Osteocyte (in vitro differentiated cells): ENCODE measurements around the gene CCDC134. TPM values are rescaled to one million over a fixed set of nuclear protein-coding genes. Genes with fewer than 3 reads are reported as not detected.

Source experiments
- DNase-seq: peaks from one replicate; pipeline ENCODE4 v3.0.0; 2021; ENCODE audit warnings: mixed read lengths; ENCODE audit not compliant: unreplicated experiment; ENCODE audit errors: extremely low spot score
- H3K27ac Mint-ChIP-seq: one replicate; pipeline ENCODE4 v1.8.0; 2021; ENCODE audit warnings: mild to moderate bottlenecking, mixed read lengths; ENCODE audit not compliant: unreplicated experiment
- H3K27me3 Mint-ChIP-seq: one replicate; pipeline ENCODE4 v1.8.0; 2021; ENCODE audit warnings: mixed read lengths; ENCODE audit not compliant: unreplicated experiment
- H3K36me3 Mint-ChIP-seq: one replicate; pipeline ENCODE4 v1.8.0; 2021; ENCODE audit warnings: mixed read lengths; ENCODE audit not compliant: unreplicated experiment
- H3K4me1 Mint-ChIP-seq: one replicate; pipeline ENCODE4 v1.8.0; 2021; ENCODE audit warnings: mixed read lengths; ENCODE audit not compliant: unreplicated experiment
- H3K4me3 Mint-ChIP-seq: one replicate; pipeline ENCODE4 v1.8.0; 2021; ENCODE audit warnings: mild to moderate bottlenecking, moderate library complexity, mixed read lengths; ENCODE audit not compliant: unreplicated experiment
- H3K9me3 Mint-ChIP-seq: one replicate; pipeline ENCODE4 v1.8.0; 2021; ENCODE audit warnings: mixed read lengths; ENCODE audit not compliant: unreplicated experiment
- total RNA-seq: library from RNA; stranded (reverse); gene quantifications from 2 replicates; pipeline ENCODE4 v1.2.1, GENCODE V29; 2021
- TF ChIP-seq, protein P1 (sequence below): fragments of 200-600 bp; sonication (generic); IDR thresholded peaks from 2 replicates; pipeline ENCODE4 v1.5.0; 2021; ENCODE audit warnings: antibody characterized with exemption, mild to moderate bottlenecking, moderate library complexity

Gene CCDC134
- total RNA-seq, 1 donor from 2014 or later, result 7.8 TPM

DNA sequence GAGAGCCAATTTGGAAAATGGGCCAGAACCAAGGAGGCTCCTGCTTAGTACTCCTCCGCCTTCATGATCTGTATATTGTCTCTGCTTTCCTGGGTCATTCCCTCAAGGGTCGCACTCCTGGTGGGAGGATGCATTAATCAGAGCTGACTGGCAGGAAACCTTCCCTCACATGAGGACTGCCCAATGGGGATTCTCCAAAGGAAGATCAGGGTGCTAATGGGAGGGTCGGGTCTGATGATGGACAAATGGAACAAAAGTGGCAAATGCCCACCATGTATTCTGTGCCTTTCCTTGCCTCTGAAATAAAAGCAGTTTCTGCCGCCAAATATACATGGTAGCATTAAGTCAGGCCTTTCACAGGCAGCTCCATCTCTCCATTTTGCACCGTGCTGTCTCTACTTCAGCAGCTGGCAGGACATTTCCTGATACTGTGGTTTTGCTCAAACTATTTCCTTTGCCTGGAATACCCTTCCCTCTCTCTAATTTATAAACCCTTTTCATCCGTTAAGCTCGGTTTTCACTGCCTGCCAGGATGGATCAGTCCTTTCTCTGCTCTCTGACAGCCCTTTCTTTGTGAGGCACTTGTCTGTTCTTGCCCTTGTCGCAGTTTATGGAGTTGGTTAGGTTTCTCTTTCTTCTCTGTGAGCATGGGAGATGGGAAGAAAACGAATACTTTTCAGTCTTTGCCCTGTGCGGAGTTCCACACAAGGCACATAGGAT, 45.9 kb downstream of the CCDC134 start:
- no peak for DNase-seq
- peak overlapping the region; percentile 68 for H3K27ac Mint-ChIP-seq
- TF ChIP-seq, protein P1, sequence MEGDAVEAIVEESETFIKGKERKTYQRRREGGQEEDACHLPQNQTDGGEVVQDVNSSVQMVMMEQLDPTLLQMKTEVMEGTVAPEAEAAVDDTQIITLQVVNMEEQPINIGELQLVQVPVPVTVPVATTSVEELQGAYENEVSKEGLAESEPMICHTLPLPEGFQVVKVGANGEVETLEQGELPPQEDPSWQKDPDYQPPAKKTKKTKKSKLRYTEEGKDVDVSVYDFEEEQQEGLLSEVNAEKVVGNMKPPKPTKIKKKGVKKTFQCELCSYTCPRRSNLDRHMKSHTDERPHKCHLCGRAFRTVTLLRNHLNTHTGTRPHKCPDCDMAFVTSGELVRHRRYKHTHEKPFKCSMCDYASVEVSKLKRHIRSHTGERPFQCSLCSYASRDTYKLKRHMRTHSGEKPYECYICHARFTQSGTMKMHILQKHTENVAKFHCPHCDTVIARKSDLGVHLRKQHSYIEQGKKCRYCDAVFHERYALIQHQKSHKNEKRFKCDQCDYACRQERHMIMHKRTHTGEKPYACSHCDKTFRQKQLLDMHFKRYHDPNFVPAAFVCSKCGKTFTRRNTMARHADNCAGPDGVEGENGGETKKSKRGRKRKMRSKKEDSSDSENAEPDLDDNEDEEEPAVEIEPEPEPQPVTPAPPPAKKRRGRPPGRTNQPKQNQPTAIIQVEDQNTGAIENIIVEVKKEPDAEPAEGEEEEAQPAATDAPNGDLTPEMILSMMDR, result no peak
- H3K4me3 Mint-ChIP-seq, result no peak overlapping the region
- no peaks in the 10 kb centered on the region for H3K36me3 Mint-ChIP-seq
- H3K27me3 Mint-ChIP-seq, result no peaks in the 10 kb centered on the region
- H3K9me3 Mint-ChIP-seq, result no peaks in the 10 kb centered on the region
- H3K4me1 Mint-ChIP-seq, result peaks cover 61% of the 10 kb centered on the region

DNA sequence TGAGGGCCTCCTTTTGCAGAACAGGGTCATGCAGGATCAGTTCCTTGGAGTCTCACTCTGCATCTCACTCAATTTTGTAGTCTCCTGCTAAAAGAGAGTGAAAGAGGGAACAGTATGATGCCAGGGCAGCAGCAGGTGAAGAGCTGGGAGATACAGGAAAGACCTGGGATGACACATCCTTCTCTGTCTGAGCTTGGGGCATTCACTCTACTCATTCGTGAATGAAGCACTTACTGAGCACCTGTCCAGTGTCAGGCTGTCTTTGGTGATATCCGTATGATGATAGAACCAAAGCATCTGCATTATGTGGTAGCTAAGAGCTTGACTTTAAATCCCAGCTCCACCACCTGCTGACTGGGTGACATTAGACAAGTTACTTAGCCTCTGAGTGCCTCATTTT, 46.8 kb downstream of the CCDC134 start:
- no peaks in the 10 kb centered on the region for H3K9me3 Mint-ChIP-seq
- no peak overlapping the region for H3K4me3 Mint-ChIP-seq
- DNase-seq, result no peak
- no peaks in the 10 kb centered on the region for H3K27me3 Mint-ChIP-seq
- no peaks in the 10 kb centered on the region for H3K36me3 Mint-ChIP-seq
- peaks cover 52% of the 10 kb centered on the region for H3K4me1 Mint-ChIP-seq
- no peak overlapping the region for H3K27ac Mint-ChIP-seq
- TF ChIP-seq, protein P1, result no peak

DNA sequence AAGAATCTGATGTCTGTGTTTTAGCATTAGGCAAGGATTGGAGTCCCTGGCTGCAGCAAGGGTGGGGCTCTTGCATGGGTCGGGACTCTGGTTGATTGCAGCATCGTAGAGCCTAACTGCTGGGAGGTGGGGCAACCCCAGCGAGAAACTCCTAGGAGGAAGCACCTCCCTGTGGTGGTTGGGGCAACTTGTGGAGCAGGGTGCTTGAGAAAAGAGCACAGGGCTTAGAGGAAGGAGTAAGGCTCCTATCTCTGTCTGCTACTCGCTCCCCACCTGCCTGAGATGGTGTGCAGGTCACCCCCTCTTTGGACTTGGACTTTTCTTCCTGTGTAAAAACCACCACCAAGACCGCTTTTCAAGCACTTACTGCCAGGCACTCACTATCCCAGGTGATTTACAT, 48.0 kb downstream of the CCDC134 start:
- H3K27ac Mint-ChIP-seq, result no peak overlapping the region
- H3K9me3 Mint-ChIP-seq, result no peaks in the 10 kb centered on the region
- no peak overlapping the region for H3K4me3 Mint-ChIP-seq
- no peaks in the 10 kb centered on the region for H3K36me3 Mint-ChIP-seq
- H3K27me3 Mint-ChIP-seq, result no peaks in the 10 kb centered on the region
- H3K4me1 Mint-ChIP-seq, result peaks cover 47% of the 10 kb centered on the region
- no peak for DNase-seq
- TF ChIP-seq, protein P1, result no peak

DNA sequence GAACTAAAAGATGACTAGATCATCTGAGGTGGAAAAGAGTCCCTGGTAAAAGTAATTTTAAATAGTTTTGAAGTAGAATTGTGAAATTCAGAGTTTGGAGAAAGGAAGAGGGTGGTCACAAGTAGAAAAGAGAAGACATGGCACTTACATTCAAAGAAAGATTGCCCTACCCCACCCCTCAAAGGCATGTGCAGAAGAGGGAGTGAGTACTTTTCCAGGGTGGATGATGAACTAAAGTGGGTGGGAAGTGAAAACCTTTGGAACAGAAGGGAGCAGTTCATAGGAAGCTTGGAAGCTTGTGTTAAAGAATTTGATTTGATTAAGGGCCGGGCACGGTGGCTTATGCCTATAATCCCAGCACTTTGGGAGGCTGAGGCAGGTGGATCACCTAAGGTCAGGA, 56.0 kb downstream of the CCDC134 start:
- no peak for DNase-seq
- Mint-ChIP-seq H3K4me1 (peaks cover 55% of the 10 kb centered on the region), H3K36me3 (no peaks in the 10 kb centered on the region), H3K27me3 (no peaks in the 10 kb centered on the region), H3K9me3 (no peaks in the 10 kb centered on the region), H3K4me3 (no peak overlapping the region), H3K27ac (peak overlapping the region; percentile 77)
- TF ChIP-seq, protein P1, result no peak

DNA sequence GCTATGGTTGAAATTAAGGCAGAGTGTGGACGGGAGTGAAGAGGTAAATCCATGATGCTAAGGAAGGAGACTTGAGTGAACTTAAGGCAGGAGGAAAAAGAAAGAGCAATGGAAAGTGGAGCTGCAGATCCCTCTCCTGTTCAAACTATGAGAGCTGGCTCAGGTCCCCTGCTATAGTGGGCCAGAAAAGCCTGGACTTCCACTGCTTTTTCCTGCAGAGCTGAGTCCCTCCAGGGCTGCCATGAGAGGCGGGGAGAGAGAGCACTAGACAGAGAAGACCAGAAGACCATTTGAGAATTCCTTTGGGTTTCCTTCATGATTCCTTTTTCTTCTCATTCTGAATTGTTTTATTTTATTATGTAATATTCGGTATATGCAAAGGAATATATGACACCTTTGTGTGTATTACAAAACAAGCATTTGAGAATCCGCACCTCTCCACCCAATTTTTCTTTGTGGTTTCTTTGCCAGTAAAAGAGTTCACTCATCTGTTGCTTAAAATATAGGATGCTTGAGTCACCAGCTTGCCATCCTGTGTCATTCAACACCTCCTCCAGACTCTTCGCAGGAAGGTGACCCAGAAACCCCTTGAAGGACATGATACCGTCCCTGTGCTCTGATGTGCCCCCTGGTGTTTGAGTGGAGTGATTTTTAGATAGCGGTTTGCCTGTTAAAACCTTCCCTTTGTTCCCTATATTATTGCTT, 56.8 kb downstream of the CCDC134 start:
- Mint-ChIP-seq H3K27ac (peak overlapping the region; percentile 77), H3K4me1 (peaks cover 60% of the 10 kb centered on the region), H3K4me3 (no peak overlapping the region), H3K36me3 (no peaks in the 10 kb centered on the region), H3K9me3 (no peaks in the 10 kb centered on the region), H3K27me3 (no peaks in the 10 kb centered on the region)
- no peak for DNase-seq
- TF ChIP-seq, protein P1, result peak; percentile 63
